ENCODE data around the gene ANTXR1.

The ANTXR1 gene

GRCh38 chr2:69013142-69013839 is at the start of gene ANTXR1:
TSS of gene ANTXR1 (plus strand) at chr2:69013179. CDS start at chr2:69013500, 321 bp downstream.
- in situ Hi-C loops (cut with MboI; ENCODE audit: low pct_unique_long_range_greater_than_20kb, low sequenced_read_pairs) = no loop called here
- DNase-seq = no peak

DNA sequence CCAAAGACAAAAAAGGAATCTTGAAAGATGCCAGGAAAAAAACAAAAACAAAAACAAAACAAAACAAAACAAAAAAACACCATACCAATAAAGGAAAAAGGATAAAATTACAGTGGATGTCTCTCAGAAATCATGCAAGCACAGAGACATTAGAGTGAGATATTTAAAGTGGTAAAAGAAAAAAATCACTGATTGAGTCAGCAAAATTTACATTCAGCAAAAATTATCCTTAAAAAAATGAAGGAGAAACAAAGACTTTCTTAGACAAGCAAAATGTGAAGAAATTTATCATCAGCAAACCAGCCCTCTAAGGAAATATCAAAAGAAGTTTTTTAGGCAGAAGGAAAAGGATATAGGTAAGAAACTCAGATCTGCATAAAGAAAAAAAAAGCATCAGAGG is 48.7 kb upstream of the ANTXR1 start:
- DNase-seq = no peak
- in situ Hi-C loops (cut with MboI; ENCODE audit: low pct_unique_long_range_greater_than_20kb, low sequenced_read_pairs) = no loop called here

- DNase-seq = no peak
- in situ Hi-C loops (cut with MboI; ENCODE audit: low pct_unique_long_range_greater_than_20kb, low sequenced_read_pairs) = no loop called here
These were observed 44.8 kb upstream of the ANTXR1 start for GRCh38 chr2:68968221-68968620.

GRCh38 chr2:68969736-68970490 is 43.1 kb upstream of the ANTXR1 start:
- in situ Hi-C loops (cut with MboI; ENCODE audit: low pct_unique_long_range_greater_than_20kb, low sequenced_read_pairs) = no loop called here
- DNase-seq = no peak

DNA sequence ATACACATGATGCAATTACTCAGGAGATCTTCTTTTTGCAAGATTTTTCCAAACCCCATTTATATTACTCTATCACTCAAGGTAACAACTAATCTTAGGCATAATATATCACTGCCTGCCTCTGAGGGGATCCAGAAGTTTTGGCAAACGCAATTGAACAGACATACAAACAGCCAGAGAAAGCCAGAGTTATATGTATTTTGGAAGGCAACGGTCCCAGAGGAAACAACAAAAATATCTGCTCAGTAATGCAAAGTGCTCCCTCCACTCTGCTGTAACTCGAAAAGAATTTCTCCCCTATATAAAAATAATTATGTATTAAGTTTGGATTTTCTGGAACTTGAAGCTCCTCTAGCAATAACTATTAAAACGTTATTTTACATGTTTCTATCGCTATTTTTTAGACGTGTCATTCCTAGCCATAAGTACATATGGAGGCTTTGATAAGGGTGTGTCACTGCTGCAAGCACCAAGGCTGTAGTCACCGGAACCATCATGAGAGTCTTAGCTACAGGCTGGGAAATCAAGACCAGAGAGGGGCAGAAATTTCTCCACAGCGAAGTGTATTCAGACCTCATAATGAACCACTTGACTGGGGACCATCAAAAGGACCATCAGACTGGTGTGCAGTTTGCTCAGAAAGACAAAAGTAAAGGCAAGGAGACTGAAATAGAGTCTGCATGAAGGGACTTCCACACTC is 42.3 kb upstream of the ANTXR1 start:
- in situ Hi-C loops (cut with MboI; ENCODE audit: low pct_unique_long_range_greater_than_20kb, low sequenced_read_pairs) = no loop called here
- no peak for DNase-seq

DNA sequence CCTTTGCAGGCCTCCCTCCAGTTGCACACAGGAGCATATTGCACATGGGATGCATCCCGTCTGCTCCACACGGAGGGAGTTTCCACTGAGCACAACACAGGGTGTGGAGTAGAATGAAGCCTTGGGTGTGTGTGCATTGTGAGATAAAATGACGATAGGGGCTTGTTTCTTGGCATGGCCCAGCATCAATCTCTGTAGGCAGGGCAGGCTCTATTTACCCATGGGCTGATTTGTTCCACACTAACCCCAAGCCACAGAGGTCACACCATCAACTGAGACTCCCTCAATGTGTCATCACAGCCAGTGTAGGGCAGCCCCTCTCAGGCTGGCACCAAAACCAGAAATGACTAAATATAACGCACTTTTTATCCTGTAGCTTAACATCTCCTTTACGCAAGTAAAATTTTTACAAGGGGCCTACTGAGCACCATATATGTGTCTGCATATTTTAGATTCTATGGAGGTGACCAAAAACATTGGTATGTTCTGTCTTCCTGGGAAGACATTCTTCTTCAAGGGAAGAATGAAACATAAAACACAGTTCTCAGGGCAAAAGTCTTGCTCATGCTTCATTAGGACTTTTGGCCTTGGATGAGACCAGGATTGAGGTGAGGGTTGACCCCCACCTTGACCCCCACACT is 41.3 kb upstream of the ANTXR1 start:
- no peak for DNase-seq
- in situ Hi-C loops (cut with MboI; ENCODE audit: low pct_unique_long_range_greater_than_20kb, low sequenced_read_pairs) = no loop called here

GRCh38 chr2:68974251-68974650 is 38.7 kb upstream of the ANTXR1 start, which contains the start of gene GKN1:
TSS of gene GKN1 (plus strand) at chr2:68974636. CDS start at chr2:68974678, 42 bp downstream.
- in situ Hi-C loops (cut with MboI; ENCODE audit: low pct_unique_long_range_greater_than_20kb, low sequenced_read_pairs) = no loop called here
- DNase-seq = no peak

GRCh38 chr2:68974946-68975665 is 37.9 kb upstream of the ANTXR1 start:
- DNase-seq = no peak

DNA sequence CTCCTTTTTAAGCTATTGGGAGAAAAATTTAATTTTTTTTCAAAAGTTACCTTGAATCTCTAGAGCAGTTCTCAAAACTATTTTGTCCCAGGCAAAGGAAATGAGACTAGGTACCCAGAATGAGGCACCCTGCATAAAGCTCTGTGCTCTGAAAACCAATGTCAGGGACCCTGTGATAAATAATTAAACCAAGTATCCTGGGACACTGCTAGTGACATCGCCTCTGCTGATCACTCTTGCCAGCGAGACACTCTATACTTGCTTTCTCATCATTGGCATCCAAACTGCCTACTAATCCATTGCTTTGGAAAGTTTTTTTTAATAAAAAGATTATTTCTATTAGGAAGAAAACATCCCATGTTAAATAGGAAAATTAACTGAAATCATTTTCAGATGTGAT is 37.1 kb upstream of the ANTXR1 start:
- in situ Hi-C loops (cut with MboI; ENCODE audit: low pct_unique_long_range_greater_than_20kb, low sequenced_read_pairs) = no loop called here
- DNase-seq = no peak

More at GRCh38 chr2:68974946-68975665, 37.9 kb upstream of the ANTXR1 start:
- in situ Hi-C loops (cut with MboI; ENCODE audit: low pct_unique_long_range_greater_than_20kb, low sequenced_read_pairs) = no loop called here

DNA sequence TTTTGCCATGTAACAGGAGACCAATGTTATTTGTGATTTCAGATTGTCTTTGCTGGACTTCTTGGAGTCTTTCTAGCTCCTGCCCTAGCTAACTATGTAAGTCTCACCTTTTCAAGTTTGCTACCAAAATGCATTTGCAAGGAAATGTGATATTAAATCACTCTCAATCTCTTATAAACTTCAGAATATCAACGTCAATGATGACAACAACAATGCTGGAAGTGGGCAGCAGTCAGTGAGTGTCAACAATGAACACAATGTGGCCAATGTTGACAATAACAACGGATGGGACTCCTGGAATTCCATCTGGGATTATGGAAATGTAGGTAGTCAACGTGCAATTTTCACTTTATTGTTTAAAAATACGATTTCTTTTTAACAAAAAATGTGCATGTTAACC is 35.5 kb upstream of the ANTXR1 start:
- no peak for DNase-seq
- in situ Hi-C loops (cut with MboI; ENCODE audit: low pct_unique_long_range_greater_than_20kb, low sequenced_read_pairs) = no loop called here

GRCh38 chr2:68978098-68978497 is 34.9 kb upstream of the ANTXR1 start:
- DNase-seq = no peak
- in situ Hi-C loops (cut with MboI; ENCODE audit: low pct_unique_long_range_greater_than_20kb, low sequenced_read_pairs) = no loop called here

GRCh38 chr2:68980956-68981355 is 32.0 kb upstream of the ANTXR1 start:
- in situ Hi-C loops (cut with MboI; ENCODE audit: low pct_unique_long_range_greater_than_20kb, low sequenced_read_pairs) = no loop called here
- no peak for DNase-seq

GRCh38 chr2:68987021-68987503 is 25.9 kb upstream of the ANTXR1 start:
- no peak for DNase-seq

DNA sequence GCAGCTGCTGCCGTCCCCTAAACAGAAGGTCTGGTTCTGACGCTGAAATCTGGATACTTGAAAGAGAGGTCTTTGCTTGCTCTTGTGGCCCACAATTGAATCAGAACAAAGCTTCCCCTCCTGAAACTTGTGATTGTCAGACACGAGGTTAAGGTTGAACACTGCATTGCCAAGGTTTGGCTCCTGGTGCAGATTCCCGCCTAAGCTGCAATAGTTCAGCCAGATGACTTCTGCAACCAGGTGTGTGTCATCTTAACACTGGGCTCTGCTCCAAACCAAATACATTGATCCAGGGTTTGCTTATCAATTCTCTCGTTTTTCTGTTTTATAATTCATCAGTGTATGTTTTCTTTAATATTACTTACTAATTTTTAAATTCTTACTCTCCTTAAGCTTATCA is 23.9 kb upstream of the ANTXR1 start:
- in situ Hi-C loops (cut with MboI; ENCODE audit: low pct_unique_long_range_greater_than_20kb, low sequenced_read_pairs) = no loop called here
- DNase-seq = no peak

More at GRCh38 chr2:68987021-68987503, 25.9 kb upstream of the ANTXR1 start:
- in situ Hi-C loops (cut with MboI; ENCODE audit: low pct_unique_long_range_greater_than_20kb, low sequenced_read_pairs) = no loop called here

DNA sequence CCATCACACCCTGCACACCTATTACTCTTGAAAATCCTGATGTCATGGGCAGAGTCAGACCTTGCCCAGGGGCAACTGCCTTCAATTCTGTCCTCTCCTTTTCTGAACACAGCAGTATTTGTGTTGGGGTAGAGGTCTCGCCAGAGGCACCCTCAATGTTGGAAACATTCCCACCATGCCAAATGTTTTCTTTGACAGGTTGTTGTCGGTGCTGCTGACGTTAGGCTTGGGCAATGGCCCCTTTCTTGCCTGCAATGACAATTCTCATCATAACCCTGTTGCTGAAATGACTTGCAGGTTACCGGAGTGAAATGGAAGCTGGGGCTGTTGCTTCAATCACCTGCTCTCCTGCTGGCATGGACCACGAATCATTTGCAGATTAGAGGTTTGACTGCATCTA is 20.6 kb upstream of the ANTXR1 start:
- no peak for DNase-seq
- in situ Hi-C loops (cut with MboI; ENCODE audit: low pct_unique_long_range_greater_than_20kb, low sequenced_read_pairs) = no loop called here

GRCh38 chr2:68992933-68993332 is 20.0 kb upstream of the ANTXR1 start:
- in situ Hi-C loops (cut with MboI; ENCODE audit: low pct_unique_long_range_greater_than_20kb, low sequenced_read_pairs) = no loop called here
- no peak for DNase-seq

DNA sequence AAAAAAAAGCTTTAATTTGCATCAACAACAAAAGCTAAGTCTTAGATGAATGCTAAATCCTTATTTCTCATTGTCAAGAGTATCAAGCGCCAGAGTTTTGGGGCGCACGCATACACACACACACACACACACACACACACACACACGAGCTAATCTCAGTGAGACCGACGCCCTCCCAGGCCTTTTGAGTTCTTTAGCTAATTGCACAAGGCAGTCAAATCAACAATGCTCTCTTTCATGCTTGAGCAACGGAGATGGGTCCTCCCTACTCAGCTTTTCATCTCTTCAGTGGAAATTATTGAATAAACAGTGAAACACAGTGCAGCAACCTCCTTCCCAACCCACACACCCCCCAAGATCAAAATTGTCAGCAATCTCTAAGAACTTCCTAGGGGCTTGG is 19.3 kb upstream of the ANTXR1 start:
- in situ Hi-C loops (cut with MboI; ENCODE audit: low pct_unique_long_range_greater_than_20kb, low sequenced_read_pairs) = no loop called here
- DNase-seq = no peak

DNA sequence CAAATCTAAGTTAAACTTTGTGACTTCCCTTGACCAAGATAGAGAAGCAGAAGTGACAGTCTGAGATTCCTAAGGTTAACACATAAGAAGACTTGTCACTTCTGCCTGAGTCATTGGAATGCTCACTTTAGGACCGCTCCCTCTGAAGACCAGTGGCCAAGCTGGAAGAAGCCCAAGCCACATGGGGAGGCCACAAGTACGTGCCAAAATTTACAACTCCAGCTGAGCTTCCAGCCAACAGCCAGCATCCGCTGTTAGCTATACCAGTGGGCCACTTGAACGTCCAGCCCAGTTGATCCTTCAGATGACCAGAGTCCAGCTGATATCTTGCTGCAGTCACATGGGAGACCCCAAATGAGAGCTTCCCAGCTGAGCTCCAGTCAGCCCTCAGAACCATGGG is 18.1 kb upstream of the ANTXR1 start:
- no peak for DNase-seq
- in situ Hi-C loops (cut with MboI; ENCODE audit: low pct_unique_long_range_greater_than_20kb, low sequenced_read_pairs) = no loop called here

DNA sequence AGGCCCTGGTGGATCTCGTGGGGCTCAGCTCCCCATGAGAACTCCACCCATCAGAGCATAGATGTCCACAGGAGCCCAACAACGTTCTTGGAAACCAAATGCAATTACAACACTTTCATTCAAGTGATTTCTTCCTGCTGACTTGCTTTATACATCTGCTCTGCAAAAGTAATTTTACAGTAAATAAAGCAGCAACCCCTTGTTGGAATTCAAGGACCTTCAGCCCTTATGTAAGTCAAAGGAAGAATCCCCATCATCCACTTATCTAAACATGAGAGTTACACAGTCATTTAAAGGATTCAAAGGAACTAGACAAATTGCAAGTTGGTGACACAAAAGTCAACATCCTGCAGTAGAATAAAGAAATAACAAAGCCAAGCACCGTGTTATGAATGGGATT is 17.1 kb upstream of the ANTXR1 start:
- no peak for DNase-seq
- in situ Hi-C loops (cut with MboI; ENCODE audit: low pct_unique_long_range_greater_than_20kb, low sequenced_read_pairs) = no loop called here
